ENCODE measurements around the gene CNKSR2.

DNA sequence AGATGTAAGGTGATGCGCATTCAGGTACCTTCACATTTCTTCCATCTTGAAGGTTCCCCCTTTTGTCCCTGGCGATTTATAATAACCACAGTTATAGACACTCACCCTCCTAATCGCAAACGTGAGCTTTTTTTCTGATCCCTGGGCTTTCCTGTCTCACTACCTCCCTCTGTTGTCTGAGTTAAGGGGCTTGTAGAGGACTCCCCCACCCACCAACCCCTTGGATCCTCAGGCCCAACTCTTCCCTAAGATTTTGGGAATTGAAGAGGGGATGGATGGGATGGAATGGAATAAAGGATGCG is 1.4 kb downstream of the CNKSR2 start:
- TF ChIP-seq, protein P1, sequence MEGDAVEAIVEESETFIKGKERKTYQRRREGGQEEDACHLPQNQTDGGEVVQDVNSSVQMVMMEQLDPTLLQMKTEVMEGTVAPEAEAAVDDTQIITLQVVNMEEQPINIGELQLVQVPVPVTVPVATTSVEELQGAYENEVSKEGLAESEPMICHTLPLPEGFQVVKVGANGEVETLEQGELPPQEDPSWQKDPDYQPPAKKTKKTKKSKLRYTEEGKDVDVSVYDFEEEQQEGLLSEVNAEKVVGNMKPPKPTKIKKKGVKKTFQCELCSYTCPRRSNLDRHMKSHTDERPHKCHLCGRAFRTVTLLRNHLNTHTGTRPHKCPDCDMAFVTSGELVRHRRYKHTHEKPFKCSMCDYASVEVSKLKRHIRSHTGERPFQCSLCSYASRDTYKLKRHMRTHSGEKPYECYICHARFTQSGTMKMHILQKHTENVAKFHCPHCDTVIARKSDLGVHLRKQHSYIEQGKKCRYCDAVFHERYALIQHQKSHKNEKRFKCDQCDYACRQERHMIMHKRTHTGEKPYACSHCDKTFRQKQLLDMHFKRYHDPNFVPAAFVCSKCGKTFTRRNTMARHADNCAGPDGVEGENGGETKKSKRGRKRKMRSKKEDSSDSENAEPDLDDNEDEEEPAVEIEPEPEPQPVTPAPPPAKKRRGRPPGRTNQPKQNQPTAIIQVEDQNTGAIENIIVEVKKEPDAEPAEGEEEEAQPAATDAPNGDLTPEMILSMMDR (IDR thresholded peaks at IDR 0.05; ENCODE audit: low read length) = no peak
- TF ChIP-seq EZH2 (optimal IDR thresholded peaks at IDR 0.05; ENCODE audit: low read depth, low read length) = no peak
- TF ChIP-seq EZH2phosphoT487 (IDR thresholded peaks at IDR 0.05; ENCODE audit: low read length) = no peak
